HL-60 (cell line): ENCODE results near the gene ALPK1.
"Not testable (repeated sequence)": the region's sequence is repeated elsewhere in the genome, so short reads cannot be mapped to it uniquely, and the experiment has no call there.

ENCODE experiments used
- DNase-seq, 2 experiments: peaks; one replicate each; pipeline ENCODE4 v3.0.0-alpha.2; 2010 to 2020; ENCODE audit warnings: low read depth in 1 of 2, low spot score in 1 of 2
- H3K27ac ChIP-seq: fragments of 250-450 bp; sonication (Bioruptor Pico); replicated peaks from 2 replicates; pipeline ENCODE4 v1.5.1; 2020; ENCODE audit warnings: mild to moderate bottlenecking, moderate library complexity
- H3K27me3 ChIP-seq: fragments of 250-450 bp; sonication (Bioruptor Pico); 2 replicates; pipeline ENCODE4 v1.5.1; 2021; ENCODE audit warnings: mild to moderate bottlenecking, moderate library complexity; ENCODE audit not compliant: insufficient read depth, poor library complexity, severe bottlenecking
- H3K4me3 ChIP-seq: replicated peaks from 2 replicates; pipeline ENCODE4 v1.5.1; 2011; ENCODE audit warnings: mild to moderate bottlenecking, control low read depth, low read length; ENCODE audit not compliant: insufficient read depth
- CTCF ChIP-seq: IDR thresholded peaks from one replicate; pipeline ENCODE4 v1.5.1; 2011; ENCODE audit warnings: low read length, control low read depth, inconsistent platforms; ENCODE audit not compliant: insufficient read depth
- GABPA ChIP-seq: IDR thresholded peaks from 2 replicates; pipeline ENCODE4 v1.6.1; 2012; ENCODE audit warnings: low read depth
- POLR2AphosphoS5 ChIP-seq: IDR thresholded peaks from 2 replicates; pipeline ENCODE4 v1.6.1; 2012; ENCODE audit warnings: low read depth
- REST ChIP-seq: IDR thresholded peaks from 2 replicates; pipeline ENCODE4 v1.6.1; 2012; ENCODE audit warnings: low read depth; ENCODE audit not compliant: insufficient replicate concordance
- SPI1 ChIP-seq: IDR thresholded peaks from 2 replicates; pipeline ENCODE4 v1.6.1; 2012; ENCODE audit warnings: low read depth, mild to moderate bottlenecking, borderline replicate concordance

ALPK1 gene

GRCh38 chr4:112299721-112300120 lies 2.6 kb downstream of the ALPK1 start:
- no peaks in the 10 kb centered on the region for H3K27me3 ChIP-seq
- H3K27ac ChIP-seq: no peak overlapping the region
- no peak for TF ChIP-seq POLR2AphosphoS5
- no peak for TF ChIP-seq REST
- TF ChIP-seq SPI1: no peak
- no peak for TF ChIP-seq GABPA
- TF ChIP-seq CTCF: no peak
- no peak overlapping the region for H3K4me3 ChIP-seq
- DNase-seq: no peak

GRCh38 chr4:112302320-112303274 lies 5.4 kb downstream of the ALPK1 start:
- no peak for DNase-seq
- no peak overlapping the region for H3K4me3 ChIP-seq
- TF ChIP-seq GABPA (no peak), POLR2AphosphoS5 (no peak), REST (no peak)
- no peaks in the 10 kb centered on the region for H3K27me3 ChIP-seq
- H3K27ac ChIP-seq: no peak overlapping the region

- H3K27ac ChIP-seq, H3K27me3 ChIP-seq, H3K4me3 ChIP-seq, DNase-seq: not testable (repeated sequence)
Observed at GRCh38 chr4:112305477-112305876, 8.3 kb downstream of the ALPK1 start.

GRCh38 chr4:112309263-112309791 lies 12.2 kb downstream of the ALPK1 start:
- not testable (repeated sequence) for H3K4me3 ChIP-seq, H3K27me3 ChIP-seq, H3K27ac ChIP-seq, DNase-seq

GRCh38 chr4:112311516-112311915 lies 14.3 kb downstream of the ALPK1 start:
- Histone ChIP-seq H3K4me3 (no peak overlapping the region), H3K27me3 (no peaks in the 10 kb centered on the region), H3K27ac (no peak overlapping the region; the same call in 1 of the 2 replicates)
- no peak for DNase-seq
- TF ChIP-seq POLR2AphosphoS5 (no peak), REST (no peak), CTCF (no peak), SPI1 (no peak), GABPA (no peak)
